Measurements from ENCODE around the gene TNFAIP1. TPM values are rescaled to one million over a fixed set of nuclear protein-coding genes. Genes with fewer than 3 reads are reported as not detected.
"Not testable (repeated sequence)": the region's sequence is repeated elsewhere in the genome, so short reads cannot be mapped to it uniquely, and the experiment has no call there.

TNFAIP1 gene, protein sequence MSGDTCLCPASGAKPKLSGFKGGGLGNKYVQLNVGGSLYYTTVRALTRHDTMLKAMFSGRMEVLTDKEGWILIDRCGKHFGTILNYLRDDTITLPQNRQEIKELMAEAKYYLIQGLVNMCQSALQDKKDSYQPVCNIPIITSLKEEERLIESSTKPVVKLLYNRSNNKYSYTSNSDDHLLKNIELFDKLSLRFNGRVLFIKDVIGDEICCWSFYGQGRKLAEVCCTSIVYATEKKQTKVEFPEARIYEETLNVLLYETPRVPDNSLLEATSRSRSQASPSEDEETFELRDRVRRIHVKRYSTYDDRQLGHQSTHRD
- 10 to 100 TPM; 51.5 to 81.3 (median 66.4) TPM for total RNA-seq

DNA sequence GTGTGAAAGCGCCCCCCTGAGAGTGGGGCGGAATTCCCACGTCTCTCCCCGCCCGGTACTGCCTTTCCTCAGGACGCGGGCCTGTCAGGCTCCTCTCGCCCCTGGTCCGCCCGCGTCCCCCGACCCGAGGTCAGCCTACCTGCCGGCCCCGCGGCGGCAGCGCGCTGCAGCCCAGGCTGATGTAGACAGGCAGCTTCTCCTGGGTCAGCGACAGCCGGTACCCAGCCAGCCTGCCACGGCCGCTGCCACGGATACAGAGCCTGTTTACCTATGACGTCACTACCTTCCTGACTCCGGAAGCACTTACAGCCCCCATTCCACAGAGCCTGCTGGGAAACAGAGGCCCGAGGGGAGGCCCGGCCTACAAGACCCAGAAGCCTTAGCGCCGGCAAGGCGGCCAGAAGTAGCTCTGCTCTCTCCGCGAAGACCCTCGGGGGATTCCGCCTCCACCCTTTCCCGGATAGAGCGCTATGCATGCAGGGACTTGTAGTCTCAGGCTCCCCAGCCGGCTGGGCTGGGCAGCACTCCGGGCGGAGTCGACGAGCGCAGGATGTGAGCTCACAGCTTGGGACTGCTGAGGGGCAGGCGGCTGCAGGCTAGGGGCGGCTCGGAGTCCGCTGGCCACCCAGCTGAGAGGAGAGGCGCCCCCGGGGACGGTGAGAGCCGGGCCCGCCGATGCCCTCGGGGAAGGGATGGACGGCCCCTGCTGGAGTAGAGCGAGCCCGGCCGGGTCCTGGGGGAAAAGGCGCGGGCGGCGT lies at the start of gene TNFAIP1, which contains the start of gene IFT20:
TNFAIP1 (plus strand) TSS at position 561 of the 758 bp plus-strand sequence. CDS start 3,761 bp downstream, outside the sequence.
IFT20 (minus strand) TSS at position 272 of the 758 bp plus-strand sequence. CDS start 3,487 bp downstream, outside the sequence.
- Histone ChIP-seq H3K4me1 (peaks cover 50% of the 10 kb centered on the region), H3K9me3 (no peaks in the 10 kb centered on the region), H3K36me3 (peaks cover 22% of the 10 kb centered on the region), H3K27me3 (no peaks in the 10 kb centered on the region), H3K4me3 (peak within 1 kb of the TSS; percentile 87), H3K27ac (peak within 1 kb of the TSS; percentile 98)
- under 1% methylated on average over 32 of the region's 62 CpGs for WGBS
- DNase-seq (ENCODE audit: low spot score in 2 of 2): peak; percentile 99 to 100
- TF ChIP-seq CTCF (IDR thresholded peaks at IDR 0.05): no peak
- peak; percentile 19 to 78 for TF ChIP-seq POLR2A (IDR thresholded peaks at IDR 0.05)
- TF ChIP-seq POLR2AphosphoS5 (IDR thresholded peaks at IDR 0.05): peak; percentile 53 to 91 (median 54)
- no peak for TF ChIP-seq EP300 (IDR thresholded peaks at IDR 0.05)

- no peaks in the 10 kb centered on the region for H3K36me3 ChIP-seq
- no peak overlapping the region for H3K4me3 ChIP-seq
- 96% methylated on average over 2 of the region's 2 CpGs for WGBS
- no peak for TF ChIP-seq POLR2A (IDR thresholded peaks at IDR 0.05)
- no peak for TF ChIP-seq CTCF (IDR thresholded peaks at IDR 0.05)
- no peak for TF ChIP-seq POLR2AphosphoS5 (IDR thresholded peaks at IDR 0.05)
- no peak for TF ChIP-seq EP300 (IDR thresholded peaks at IDR 0.05)
- H3K9me3 ChIP-seq: no peaks in the 10 kb centered on the region
- H3K27ac ChIP-seq: no peak overlapping the region
- H3K4me1 ChIP-seq: peaks cover 4% of the 10 kb centered on the region
- DNase-seq (ENCODE audit: low spot score in 2 of 2): no peak
- H3K27me3 ChIP-seq: no peaks in the 10 kb centered on the region
Observed at GRCh38 chr17:28285965-28286364, 49.6 kb upstream of the TNFAIP1 start.

- Histone ChIP-seq H3K9me3 (no peaks in the 10 kb centered on the region), H3K27ac (no peak overlapping the region), H3K4me3 (no peak overlapping the region), H3K36me3 (no peaks in the 10 kb centered on the region), H3K27me3 (no peaks in the 10 kb centered on the region), H3K4me1 (no peaks in the 10 kb centered on the region)
- DNase-seq (ENCODE audit: low spot score in 2 of 2): no peak
- TF ChIP-seq POLR2AphosphoS5 (IDR thresholded peaks at IDR 0.05) (no peak), POLR2A (IDR thresholded peaks at IDR 0.05) (no peak), CTCF (IDR thresholded peaks at IDR 0.05) (no peak), EP300 (IDR thresholded peaks at IDR 0.05) (no peak)
- WGBS: 77% methylated on average over 2 of the region's 2 CpGs
Observed at GRCh38 chr17:28290703-28291102, 44.9 kb upstream of the TNFAIP1 start.

GRCh38 chr17:28291780-28292330 lies 43.7 kb upstream of the TNFAIP1 start:
- Histone ChIP-seq H3K4me1 (no peaks in the 10 kb centered on the region), H3K9me3 (no peaks in the 10 kb centered on the region), H3K27ac (no peak overlapping the region), H3K27me3 (no peaks in the 10 kb centered on the region), H3K36me3 (no peaks in the 10 kb centered on the region), H3K4me3 (no peak overlapping the region)
- no peak for DNase-seq (ENCODE audit: low spot score in 2 of 2)
- 70% methylated on average over 1 of the region's 1 CpG for WGBS
- no peak for TF ChIP-seq POLR2A (IDR thresholded peaks at IDR 0.05)

GRCh38 chr17:28292878-28293277 lies 42.7 kb upstream of the TNFAIP1 start:
- WGBS: 86% methylated on average over 12 of the region's 12 CpGs
- not testable (repeated sequence) for H3K36me3 ChIP-seq; DNase-seq (ENCODE audit: low spot score in 2 of 2)

DNA sequence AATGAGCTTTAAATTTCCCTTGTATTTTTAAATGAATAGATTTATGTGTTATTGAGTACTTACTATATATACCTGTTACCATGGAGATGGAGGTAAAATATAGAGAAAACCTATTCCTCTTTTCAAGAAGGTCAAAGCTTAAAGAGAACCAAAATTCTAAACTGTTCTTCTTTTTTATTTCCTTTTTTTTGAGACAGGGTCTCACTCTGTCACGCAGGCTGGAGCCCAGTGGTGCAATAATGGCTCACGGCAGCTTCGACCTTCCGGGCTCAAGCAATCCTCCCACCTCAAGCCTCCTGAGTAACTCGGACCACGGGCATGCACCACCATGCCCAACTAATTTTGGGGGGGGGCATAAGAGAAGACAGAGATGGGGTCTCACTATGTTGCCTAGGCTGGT lies 41.6 kb upstream of the TNFAIP1 start:
- H3K9me3 ChIP-seq: no peaks in the 10 kb centered on the region
- H3K4me1 ChIP-seq: no peaks in the 10 kb centered on the region
- no peak for TF ChIP-seq POLR2A (IDR thresholded peaks at IDR 0.05)
- no peak for TF ChIP-seq CTCF (IDR thresholded peaks at IDR 0.05)
- no peak for TF ChIP-seq EP300 (IDR thresholded peaks at IDR 0.05)
- TF ChIP-seq POLR2AphosphoS5 (IDR thresholded peaks at IDR 0.05): no peak
- H3K27ac ChIP-seq: no peak overlapping the region
- WGBS: 84% methylated on average over 6 of the region's 6 CpGs
- no peaks in the 10 kb centered on the region for H3K27me3 ChIP-seq
- no peaks in the 10 kb centered on the region for H3K36me3 ChIP-seq
- H3K4me3 ChIP-seq: no peak overlapping the region
- DNase-seq (ENCODE audit: low spot score in 2 of 2): no peak

More at GRCh38 chr17:28292878-28293277, 42.7 kb upstream of the TNFAIP1 start:
- H3K27me3 ChIP-seq, H3K4me1 ChIP-seq, H3K4me3 ChIP-seq, H3K9me3 ChIP-seq, H3K27ac ChIP-seq: not testable (repeated sequence)
